Measurements from ENCODE around the gene CASP10. TPM values are rescaled to one million over a fixed set of nuclear protein-coding genes. Genes with fewer than 3 reads are reported as not detected.

The CASP10 gene
- total and polyA plus RNA-seq, 2 of the 8 experiments (the other 6 are each of a cell fraction or from before 2014, with no cell fraction given): 2.3 to 4.0 TPM

DNA sequence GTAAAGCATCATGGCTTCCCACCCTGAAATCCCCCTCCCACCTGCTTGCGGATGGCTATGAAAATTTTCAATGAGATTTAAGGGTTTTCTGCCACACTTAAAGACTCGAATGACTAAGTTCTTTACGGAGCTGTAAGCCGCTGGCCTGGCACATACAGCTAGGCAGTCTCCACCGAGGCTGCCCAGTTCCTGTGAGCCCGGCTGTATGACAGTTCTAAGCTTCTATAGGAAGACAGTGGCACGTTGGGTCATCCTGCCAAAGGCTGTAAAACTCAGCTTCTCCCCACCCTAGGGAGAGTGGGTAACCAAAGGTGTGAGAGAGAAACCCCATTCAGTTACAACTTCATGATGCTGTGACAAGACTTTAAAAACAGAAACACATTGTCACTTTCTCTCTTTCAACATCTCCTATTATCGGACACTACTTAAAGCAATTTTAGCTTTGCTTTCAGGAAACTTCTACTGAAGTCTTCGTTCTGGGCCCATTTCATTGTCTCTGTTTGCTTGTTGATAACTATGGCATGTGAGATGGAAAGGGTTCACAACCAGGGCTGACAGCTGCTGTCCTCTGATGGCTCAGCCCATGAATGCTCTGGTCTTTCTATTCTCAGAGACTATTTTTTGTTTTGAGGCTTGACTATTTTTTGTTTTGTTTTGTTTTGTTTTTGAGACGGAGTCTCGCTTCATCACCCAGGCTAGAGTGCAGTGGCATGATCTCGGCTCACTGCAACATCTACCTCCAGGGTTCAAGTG lies 84.5 kb downstream of the CASP10 start:
- FAIRE-seq (no peak), DNase-seq (ENCODE audit: low read depth in 1 of 2, low spot score in 2 of 2) (no peak)
- no peak overlapping the region for H2AFZ ChIP-seq (ENCODE audit: low read length)
- H3K27me3 ChIP-seq (replicated peaks in 1 of 4; ENCODE audit: control insufficient read depth in 3 of 4, extremely low read depth in 1 of 4, insufficient read depth in 3 of 4, low read length in 3 of 4): no peaks in the 10 kb centered on the region
- no peak overlapping the region for H3K18ac ChIP-seq (ENCODE audit: extremely low read depth, low read length)
- H2BK12ac ChIP-seq (ENCODE audit: low read depth, low read length): no peak overlapping the region
- no peak overlapping the region for H4K8ac ChIP-seq (ENCODE audit: extremely low read depth, insufficient read depth, low read length)
- H3K14ac ChIP-seq (ENCODE audit: insufficient read length): no peak overlapping the region
- ChIA-PET POLR2A (ENCODE audit: partially characterized antibody) (no interaction called here), CTCF (ENCODE audit: partially characterized antibody) (interaction anchor here (1.5 kb wide), 2 partner anchors 10 to 35 kb away, joined by 4 to 8 read pairs; no protein-coding TSS in a partner anchor)
- H2BK15ac ChIP-seq (ENCODE audit: low read length): no peak overlapping the region
- no peaks in the 10 kb centered on the region for H3K4me1 ChIP-seq (replicated peaks in 1 of 4; ENCODE audit: control insufficient read depth in 3 of 4, insufficient read depth in 4 of 4, low read length in 3 of 4)
- no peak overlapping the region for H2BK20ac ChIP-seq (ENCODE audit: low read length)
- H4K5ac ChIP-seq (ENCODE audit: insufficient read length, low read depth, low read length): no peak overlapping the region
- H3K4me3 ChIP-seq (ENCODE audit: extremely low read depth in 1 of 4, insufficient read depth in 2 of 4, low read depth in 3 of 4, low read length in 4 of 4): no peak overlapping the region
- no peak overlapping the region for H3K23ac ChIP-seq (ENCODE audit: insufficient read length)
- no peak overlapping the region for H2BK5ac ChIP-seq (ENCODE audit: low read depth, low read length)
- H3K4ac ChIP-seq (replicated peaks; ENCODE audit: insufficient read length, low read depth, low read length): no peak overlapping the region
- H2BK120ac ChIP-seq (replicated peaks; ENCODE audit: low read depth, low read length): no peak overlapping the region
- H3K56ac ChIP-seq (replicated peaks; ENCODE audit: insufficient read length, low read depth, low read length): no peak overlapping the region
- no peak overlapping the region for H4K91ac ChIP-seq (replicated peaks; ENCODE audit: insufficient read length, low read length)
- H2AK5ac ChIP-seq (ENCODE audit: low read depth, low read length): no peak overlapping the region
- no peak overlapping the region for H3K9ac ChIP-seq (replicated peaks in 1 of 4; ENCODE audit: extremely low read depth in 1 of 4, low read depth in 3 of 4, low read length in 3 of 4)
- H3K4me2 ChIP-seq (ENCODE audit: insufficient read depth in 1 of 2, low read depth in 2 of 2, low read length in 2 of 2): no peak overlapping the region
- H4K20me1 ChIP-seq (replicated peaks in 1 of 2; ENCODE audit: control insufficient read depth in 1 of 2, insufficient read depth in 2 of 2, low read length in 2 of 2): no peaks in the 10 kb centered on the region
- H3K27ac ChIP-seq (ENCODE audit: low read depth, low read length): no peak overlapping the region
- WGBS, 2 experiments (ENCODE audit: extremely low coverage in 1 of 2, insufficient coverage in 1 of 2, insufficient read length in 1 of 2, insufficient replicate concordance in 2 of 2, low coverage in 1 of 2, low lambda C conversion rate in 2 of 2, missing lambda C conversion rate in 1 of 2): 92% methylated on average over 12 of the region's 12 CpGs; no CpG with 5 or more reads in 1 of the 2 experiments
- H3K79me2 ChIP-seq (ENCODE audit: control insufficient read depth in 1 of 2, insufficient read depth in 2 of 2, low read length in 2 of 2): no peaks in the 10 kb centered on the region
- H3K9me3 ChIP-seq (ENCODE audit: insufficient read depth in 2 of 2, low read depth in 1 of 2, low read length in 1 of 2): no peaks in the 10 kb centered on the region
- no peaks in the 10 kb centered on the region for H3K23me2 ChIP-seq (ENCODE audit: low read depth, low read length)
- H3K79me1 ChIP-seq (ENCODE audit: low read depth, low read length): no peaks in the 10 kb centered on the region
- no peaks in the 10 kb centered on the region for H3K36me3 ChIP-seq (ENCODE audit: control insufficient read depth in 2 of 4, insufficient read depth in 4 of 4, low read length in 3 of 4)
- TF ChIP-seq RFX5 (IDR thresholded peaks at IDR 0.05; ENCODE audit: borderline replicate concordance, low read depth, low read length): no peak
- TF ChIP-seq GTF2F1 (IDR thresholded peaks at IDR 0.05; ENCODE audit: borderline replicate concordance, low read depth, low read length): no peak
- TF ChIP-seq RNF2 (IDR thresholded peaks at IDR 0.05; ENCODE audit: borderline replicate concordance, low read depth, low read length, missing control alignments, poor library complexity, severe bottlenecking): no peak
- no peak for TF ChIP-seq SP2 (IDR thresholded peaks at IDR 0.05; ENCODE audit: low read length)
- no peak for TF ChIP-seq SP4 (IDR thresholded peaks at IDR 0.05; ENCODE audit: low read length)
- no peak for TF ChIP-seq YY1 (IDR thresholded peaks at IDR 0.05; ENCODE audit: low read depth, low read length)
- no peak for TF ChIP-seq TAF7 (optimal IDR thresholded peaks at IDR 0.05; ENCODE audit: borderline replicate concordance, low read depth, low read length)
- no peak for TF ChIP-seq ZNF274 (IDR thresholded peaks at IDR 0.05; ENCODE audit: borderline replicate concordance, extremely low read depth, low read length)
- TF ChIP-seq MAX (IDR thresholded peaks at IDR 0.05): no peak
- no peak for TF ChIP-seq EP300 (IDR thresholded peaks at IDR 0.05; ENCODE audit: borderline replicate concordance in 1 of 2, low read depth in 2 of 2, low read length in 2 of 2)
- no peak for TF ChIP-seq RBBP5 (IDR thresholded peaks at IDR 0.05; ENCODE audit: borderline replicate concordance, low read depth, low read length)
- no peak for TF ChIP-seq BRCA1 (IDR thresholded peaks at IDR 0.05; ENCODE audit: low read depth, low read length)

Measured in H1 (cell line).